Activated T-cell treated with anti-CD3 and anti-CD28 coated beads for 48 hours (primary cell): ENCODE measurements around the gene FRAS1.

Experiments used
- DNase-seq: peaks from one replicate; pipeline ENCODE4 v3.0.0-alpha.2; 2020; ENCODE audit warnings: low read depth

FRAS1 gene

GRCh38 chr4:78372355-78372988 lies 315.3 kb downstream of the FRAS1 start:
- no peak for DNase-seq

DNA sequence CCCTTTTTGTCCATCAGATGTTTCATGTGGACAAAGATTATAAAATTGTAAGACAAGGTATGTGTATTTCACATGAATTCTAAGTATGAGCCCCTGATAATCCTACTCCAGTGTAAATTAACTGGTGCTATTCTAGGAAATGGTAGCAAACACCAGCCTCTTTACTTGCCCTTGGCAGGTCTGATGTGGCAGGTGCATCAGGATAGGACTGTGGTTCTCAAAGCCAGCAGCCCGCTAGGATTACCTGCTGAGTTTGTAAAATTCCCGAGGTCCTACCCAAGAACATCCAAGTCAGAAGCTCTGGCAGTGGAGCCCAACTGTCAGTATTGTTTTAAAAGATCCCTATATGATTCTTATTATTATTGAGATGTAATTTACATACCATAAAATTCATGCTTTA lies 320.4 kb downstream of the FRAS1 start:
- DNase-seq, result no peak

DNA sequence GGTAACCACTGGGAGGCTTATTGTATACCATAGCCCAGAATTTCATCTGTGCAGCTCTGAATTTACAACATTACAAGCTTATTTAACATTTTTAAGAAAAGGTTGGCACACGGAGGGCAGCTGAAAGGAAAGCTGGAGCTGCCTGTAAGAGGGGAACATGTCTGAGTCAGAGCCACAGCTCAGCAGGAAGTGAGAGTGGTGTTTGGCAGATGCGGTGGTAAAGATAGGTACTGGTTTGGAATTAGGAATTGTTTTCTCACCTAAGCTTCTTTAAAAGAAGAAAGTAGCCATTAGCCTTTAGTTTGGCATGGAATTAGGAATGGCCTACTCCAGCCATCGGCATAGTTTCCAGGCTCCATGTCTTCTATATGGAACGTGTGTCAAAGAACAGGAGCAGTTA lies 321.9 kb downstream of the FRAS1 start:
- no peak for DNase-seq

GRCh38 chr4:78379991-78380729 lies 323.0 kb downstream of the FRAS1 start:
- DNase-seq, result no peak

DNA sequence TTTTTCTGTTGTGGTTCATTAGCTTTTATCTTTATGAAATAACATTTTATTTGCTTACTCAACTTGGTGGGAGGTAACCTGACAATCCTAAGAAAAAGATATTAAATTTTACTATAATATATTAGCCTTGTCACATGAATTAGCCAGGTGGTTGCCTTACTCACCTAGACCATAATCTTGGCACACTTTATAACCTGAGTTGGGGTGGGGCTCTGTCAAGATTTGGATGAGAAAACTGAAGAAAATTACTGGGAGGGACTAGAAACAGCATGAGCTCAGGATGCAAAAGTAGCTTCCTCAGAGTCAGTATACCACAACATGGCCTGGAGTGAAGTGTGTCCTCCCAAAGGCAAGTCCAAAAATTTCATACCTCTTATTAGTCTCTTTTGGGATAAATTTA lies 329.6 kb downstream of the FRAS1 start:
- no peak for DNase-seq

DNA sequence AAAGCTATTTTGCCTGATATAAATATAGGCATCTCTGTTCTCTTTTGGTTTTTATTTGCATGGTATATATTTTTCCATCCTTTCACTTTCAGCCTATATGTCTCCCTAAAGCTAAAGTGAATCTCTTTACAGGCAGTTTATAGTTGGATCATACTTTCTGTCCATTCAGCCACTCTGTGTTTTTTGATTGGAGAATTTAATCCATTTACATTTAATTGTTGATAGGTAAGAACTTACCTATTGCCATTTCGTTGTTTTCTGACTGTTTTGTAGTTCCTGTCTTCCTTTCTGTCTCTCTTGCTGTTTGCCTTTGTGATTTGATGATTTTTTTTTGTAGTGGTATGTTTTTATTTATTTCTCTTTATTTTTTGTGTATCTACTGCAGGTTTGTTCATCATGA lies 338.5 kb downstream of the FRAS1 start:
- DNase-seq, result no peak

GRCh38 chr4:78396613-78397291 lies 339.6 kb downstream of the FRAS1 start:
- no peak for DNase-seq

DNA sequence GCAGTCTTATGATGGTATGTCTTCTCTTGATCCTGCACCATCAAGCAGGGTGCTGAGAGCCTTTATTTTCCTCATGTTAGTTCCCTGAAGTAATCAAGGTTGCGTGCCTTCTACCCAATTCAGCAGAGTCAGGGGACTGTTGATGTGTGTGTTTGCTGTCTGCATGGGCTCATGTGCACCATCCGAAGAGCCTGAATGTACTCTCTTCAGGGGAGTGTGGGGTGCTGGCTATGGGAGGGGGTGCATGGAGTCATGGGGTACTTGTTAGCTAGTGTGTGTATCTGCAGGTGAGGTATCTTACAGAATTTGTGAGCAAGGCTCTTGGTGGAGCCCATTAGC lies 340.1 kb downstream of the FRAS1 start:
- no peak for DNase-seq

DNA sequence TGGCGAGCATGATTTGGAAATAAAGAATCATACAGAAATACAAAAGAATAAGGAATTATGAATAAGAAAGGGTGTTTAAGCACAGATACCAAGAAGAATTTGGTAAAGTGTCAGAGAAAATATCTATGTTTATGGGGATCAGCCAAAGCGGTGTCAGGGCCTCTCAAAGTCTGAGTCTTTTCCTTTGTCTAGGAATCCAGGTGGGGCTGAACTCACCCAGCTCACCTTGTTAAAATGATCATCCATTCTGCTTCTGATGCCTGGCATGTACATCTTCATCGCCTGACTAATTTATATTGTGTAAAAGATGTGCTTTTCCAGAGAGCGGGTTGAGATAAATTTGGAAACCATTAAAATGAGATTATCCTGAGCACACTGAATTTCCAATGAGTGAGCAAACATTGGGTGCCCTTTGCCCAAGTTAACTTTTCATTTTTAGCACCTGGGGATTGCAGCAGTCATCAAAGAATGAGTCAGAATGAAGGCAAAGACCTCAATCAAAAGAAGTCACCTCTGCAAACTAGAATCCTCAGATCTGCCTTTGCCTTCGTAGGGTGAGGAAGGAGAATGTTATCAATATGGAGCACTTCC lies 352.6 kb downstream of the FRAS1 start:
- no peak for DNase-seq

- DNase-seq, result no peak
Measured at GRCh38 chr4:78410225-78410624, 353.1 kb downstream of the FRAS1 start.

DNA sequence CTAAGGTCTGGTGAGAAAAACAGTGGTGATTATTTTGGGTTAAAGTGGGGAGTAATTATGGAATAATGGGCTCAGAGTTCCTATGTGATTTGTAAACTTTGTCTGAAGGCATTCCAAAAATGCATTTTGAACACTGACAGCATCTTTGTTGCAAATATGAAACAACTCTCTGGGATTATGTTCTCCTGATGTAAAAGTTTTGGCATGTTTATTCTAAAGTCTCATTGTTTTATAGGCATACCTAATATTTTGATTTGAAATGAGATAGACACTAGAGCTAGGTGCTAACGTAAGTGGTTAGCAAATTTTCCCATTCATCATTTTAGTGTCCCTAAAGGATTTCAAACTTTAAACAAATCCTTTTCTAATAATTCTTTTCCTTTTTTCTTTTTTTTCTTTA lies 353.6 kb downstream of the FRAS1 start:
- DNase-seq, result no peak

GRCh38 chr4:78414116-78414515 lies 357.0 kb downstream of the FRAS1 start:
- no peak for DNase-seq

DNA sequence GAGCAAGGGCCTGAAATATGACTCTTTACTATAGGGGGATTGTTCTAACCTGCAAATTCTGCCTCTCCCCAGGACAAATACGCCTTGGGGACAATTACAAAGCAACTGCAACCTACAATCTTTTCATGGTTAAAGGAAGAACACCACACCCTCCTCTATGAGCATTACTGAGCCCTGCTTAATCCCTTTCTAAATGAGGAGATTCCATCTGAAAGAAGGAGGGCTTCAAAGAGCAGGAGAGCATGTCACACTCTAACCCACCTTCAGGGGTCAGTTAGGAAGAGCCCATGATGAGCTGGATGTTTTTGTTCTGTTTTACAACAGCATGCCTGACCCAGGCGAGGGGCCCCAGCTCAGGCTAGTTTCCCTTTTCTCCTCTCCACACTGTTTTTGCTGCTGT lies 360.5 kb downstream of the FRAS1 start:
- no peak for DNase-seq

DNA sequence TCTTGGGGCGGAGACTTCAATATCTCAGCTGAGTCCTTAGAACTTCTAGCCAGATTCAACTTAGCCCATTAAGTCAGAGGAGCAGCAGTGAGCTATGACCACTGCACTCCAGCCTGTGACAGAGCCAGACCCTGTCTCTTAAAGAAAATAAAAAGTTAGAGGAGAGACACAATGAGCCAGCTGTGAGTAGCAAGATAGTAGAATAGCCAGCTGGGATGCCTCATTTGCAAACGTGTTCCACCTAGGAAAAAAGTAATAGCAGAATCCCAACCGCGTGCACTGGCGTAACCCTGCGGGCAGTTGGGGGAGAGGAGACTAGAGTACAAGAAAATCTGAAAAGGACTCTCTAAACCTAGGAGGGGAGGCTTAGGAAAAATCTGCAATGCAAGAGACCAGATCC lies 361.3 kb downstream of the FRAS1 start:
- DNase-seq, result no peak

DNA sequence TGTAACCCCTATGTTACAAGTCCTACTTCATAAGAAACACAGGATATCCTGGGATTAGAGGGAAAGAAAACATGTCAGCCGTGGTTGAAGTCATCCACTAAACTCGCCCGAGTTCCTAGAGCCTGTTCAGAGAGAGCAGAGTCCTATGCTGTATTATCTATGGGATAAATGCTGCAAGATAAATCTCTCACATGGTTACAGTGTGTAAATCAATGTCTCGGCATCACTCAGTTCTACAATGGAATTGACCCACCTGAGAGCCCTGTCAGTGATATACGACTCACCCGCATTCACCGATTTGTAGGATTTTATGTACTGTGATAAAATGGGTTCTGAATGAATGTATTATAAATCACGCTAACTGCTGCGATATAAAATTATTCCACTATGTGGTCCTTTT lies 366.7 kb downstream of the FRAS1 start:
- no peak for DNase-seq

GRCh38 chr4:78424461-78424860 lies 367.3 kb downstream of the FRAS1 start:
- no peak for DNase-seq

DNA sequence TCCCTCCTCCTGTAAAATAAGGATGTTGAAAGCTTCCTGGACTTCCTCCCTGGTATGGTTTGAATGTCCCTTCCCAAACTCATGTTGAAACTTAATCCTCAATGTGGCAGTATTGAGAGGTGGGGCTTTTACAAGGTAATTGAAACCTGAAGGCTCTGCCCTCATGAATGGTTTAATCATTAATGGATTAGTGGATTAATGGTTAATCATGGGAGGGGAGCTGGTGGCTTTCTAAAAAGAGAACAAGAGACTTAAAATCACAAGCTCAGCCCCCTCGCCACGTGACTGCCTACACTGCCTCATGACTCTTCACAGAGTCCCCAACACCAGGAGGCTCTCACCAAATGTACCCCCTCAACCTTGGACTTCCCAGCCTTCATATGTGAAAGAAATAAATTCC lies 369.8 kb downstream of the FRAS1 start:
- DNase-seq, result no peak

GRCh38 chr4:78428996-78429395 lies 371.9 kb downstream of the FRAS1 start:
- DNase-seq, result no peak

DNA sequence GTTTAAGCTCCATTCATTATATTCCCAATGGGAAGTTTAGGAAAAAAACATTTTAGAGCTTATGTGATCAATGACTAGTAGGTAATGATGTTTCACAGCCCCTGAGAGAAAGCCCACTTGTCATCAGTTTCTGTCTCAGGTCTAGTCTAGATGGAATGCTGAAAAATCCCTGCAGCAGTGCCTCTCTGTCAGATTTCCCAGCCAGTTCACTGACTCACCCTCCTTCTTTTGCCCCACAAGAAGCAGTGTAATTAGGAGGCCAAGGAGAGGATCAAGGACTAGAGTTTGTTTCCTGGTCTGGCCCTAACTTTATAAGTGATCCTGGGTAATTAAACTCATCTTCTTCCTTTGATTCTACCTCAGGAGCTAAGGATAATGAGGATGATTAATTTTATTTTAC lies 375.8 kb downstream of the FRAS1 start:
- no peak for DNase-seq

DNA sequence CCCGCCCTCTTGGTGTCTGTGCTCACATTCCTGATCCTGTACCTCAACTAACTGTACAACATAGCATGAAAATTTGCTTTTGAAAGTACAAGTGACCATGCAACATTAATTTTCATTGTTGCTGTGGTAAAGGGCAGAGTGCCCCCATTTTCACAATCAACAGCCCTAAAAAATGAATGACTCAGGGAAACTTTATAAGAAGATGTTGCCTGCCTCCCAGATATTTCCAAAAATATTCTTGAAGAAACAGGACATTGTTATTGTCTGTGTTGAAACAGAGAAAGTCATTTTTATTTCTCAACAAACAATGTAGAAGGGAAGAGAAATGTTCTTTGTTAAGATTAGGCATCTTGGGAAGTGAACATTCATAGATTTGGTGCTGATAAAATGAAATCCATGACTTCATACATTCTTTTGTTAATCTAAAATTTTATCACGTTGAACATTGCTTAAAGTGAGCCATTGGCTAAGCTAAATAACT lies 380.5 kb downstream of the FRAS1 start:
- DNase-seq, result no peak

- DNase-seq, result no peak
Measured at GRCh38 chr4:78439328-78439727, 382.2 kb downstream of the FRAS1 start.

- no peak for DNase-seq
Measured at GRCh38 chr4:78441756-78442155, 384.6 kb downstream of the FRAS1 start.

- no peak for DNase-seq
Measured at GRCh38 chr4:78446619-78447018, 389.5 kb downstream of the FRAS1 start.
